GM12873 (cell line): ENCODE measurements around the gene LEMD3.

Experiments used
- TF ChIP-seq, protein P1 (sequence below): IDR thresholded peaks from 2 replicates; pipeline ENCODE4 v1.5.1; 2012; ENCODE audit warnings: low read depth, mild to moderate bottlenecking, moderate library complexity, low read length, control low read depth; ENCODE audit not compliant: insufficient read depth; ENCODE audit errors: missing control alignments

Gene LEMD3

DNA sequence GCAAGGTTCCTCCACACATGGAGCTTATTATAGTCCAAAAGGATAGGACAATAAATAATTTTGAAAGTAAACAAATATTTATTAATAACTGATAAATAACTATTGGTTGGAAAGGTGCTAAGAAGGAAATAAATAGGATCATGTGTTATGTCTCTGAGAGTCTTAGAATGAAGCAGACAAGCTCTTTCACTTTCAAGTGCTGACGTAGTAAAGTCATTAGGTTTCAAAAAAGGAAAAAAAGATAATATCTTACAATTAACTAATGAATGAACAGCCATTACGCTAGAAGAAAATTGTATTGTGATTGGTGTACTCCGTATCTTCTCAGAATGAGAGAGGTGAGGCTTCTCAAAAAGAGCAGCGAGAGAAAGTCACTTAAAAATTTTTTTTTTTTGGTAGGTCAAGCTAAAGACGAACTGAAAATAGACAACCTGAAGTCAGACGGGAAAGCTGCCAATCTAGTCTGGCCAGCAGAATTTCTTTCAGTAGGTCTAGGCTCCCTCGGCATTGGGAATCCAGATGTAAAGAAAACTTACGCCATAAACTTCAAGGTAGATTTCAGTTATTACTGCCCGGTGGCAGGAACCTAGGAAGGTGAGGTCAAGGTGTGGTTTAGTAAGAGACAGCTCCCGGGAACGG lies 583 bp upstream of the LEMD3 start:
- TF ChIP-seq, protein P1, sequence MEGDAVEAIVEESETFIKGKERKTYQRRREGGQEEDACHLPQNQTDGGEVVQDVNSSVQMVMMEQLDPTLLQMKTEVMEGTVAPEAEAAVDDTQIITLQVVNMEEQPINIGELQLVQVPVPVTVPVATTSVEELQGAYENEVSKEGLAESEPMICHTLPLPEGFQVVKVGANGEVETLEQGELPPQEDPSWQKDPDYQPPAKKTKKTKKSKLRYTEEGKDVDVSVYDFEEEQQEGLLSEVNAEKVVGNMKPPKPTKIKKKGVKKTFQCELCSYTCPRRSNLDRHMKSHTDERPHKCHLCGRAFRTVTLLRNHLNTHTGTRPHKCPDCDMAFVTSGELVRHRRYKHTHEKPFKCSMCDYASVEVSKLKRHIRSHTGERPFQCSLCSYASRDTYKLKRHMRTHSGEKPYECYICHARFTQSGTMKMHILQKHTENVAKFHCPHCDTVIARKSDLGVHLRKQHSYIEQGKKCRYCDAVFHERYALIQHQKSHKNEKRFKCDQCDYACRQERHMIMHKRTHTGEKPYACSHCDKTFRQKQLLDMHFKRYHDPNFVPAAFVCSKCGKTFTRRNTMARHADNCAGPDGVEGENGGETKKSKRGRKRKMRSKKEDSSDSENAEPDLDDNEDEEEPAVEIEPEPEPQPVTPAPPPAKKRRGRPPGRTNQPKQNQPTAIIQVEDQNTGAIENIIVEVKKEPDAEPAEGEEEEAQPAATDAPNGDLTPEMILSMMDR, result no peak

DNA sequence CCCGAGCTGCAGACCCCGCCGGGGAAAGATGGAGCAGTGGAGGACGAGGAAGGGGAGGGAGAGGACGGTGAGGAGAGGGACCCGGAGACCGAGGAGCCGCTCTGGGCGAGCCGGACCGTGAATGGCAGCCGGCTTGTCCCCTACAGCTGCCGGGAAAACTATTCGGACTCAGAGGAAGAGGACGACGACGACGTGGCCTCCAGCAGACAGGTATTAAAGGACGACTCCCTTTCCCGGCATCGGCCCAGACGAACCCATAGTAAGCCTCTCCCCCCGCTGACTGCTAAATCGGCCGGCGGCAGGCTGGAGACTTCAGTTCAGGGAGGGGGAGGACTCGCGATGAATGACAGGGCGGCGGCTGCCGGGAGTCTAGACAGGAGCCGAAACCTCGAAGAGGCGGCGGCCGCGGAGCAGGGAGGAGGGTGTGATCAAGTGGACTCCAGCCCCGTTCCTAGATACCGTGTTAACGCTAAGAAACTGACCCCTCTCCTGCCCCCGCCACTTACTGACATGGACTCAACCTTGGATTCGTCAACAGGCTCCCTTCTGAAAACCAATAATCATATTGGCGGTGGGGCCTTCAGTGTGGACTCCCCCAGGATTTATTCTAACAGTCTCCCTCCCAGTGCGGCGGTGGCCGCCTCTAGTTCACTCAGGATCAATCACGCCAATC lies 962 bp downstream of the LEMD3 start:
- TF ChIP-seq, protein P1, result no peak

DNA sequence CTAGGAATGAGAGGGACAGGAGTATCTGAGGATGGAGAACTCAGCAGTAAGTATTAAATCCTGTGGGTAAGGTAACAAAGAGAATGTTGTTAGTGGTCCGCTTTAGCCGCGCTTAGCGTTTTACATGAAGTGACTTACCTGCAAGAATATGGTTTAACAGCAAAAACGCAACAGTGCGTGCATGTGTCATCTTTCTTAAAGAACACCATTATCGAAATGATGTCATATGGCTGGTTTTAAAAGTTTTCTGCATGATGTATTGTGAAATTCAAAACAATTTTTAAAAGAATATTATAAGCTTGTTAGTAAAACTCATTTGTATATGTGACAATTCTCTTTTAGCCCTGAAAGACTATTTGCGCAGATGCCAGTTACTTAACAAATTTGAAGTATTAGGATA lies 1.7 kb downstream of the LEMD3 start:
- TF ChIP-seq, protein P1, result no peak

DNA sequence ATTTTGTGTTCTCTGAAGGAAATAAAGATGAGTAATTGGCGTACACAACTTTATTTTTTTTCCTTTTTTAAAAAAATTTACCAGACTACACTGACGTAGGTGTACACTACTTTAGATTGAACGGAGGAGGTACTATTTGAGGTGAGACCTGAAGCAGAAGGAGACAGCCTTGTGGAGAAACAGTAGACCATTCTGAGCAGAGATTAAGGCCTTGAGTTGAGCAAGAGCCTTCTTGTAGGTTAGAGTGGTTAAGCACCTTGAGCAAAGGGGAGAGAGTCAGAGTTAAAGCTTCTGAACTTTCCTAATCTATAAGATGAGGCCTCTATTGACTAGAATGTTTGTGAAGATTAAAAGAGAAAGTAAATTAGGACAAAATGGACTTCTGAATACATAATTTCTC lies 2.5 kb downstream of the LEMD3 start:
- TF ChIP-seq, protein P1, result no peak

DNA sequence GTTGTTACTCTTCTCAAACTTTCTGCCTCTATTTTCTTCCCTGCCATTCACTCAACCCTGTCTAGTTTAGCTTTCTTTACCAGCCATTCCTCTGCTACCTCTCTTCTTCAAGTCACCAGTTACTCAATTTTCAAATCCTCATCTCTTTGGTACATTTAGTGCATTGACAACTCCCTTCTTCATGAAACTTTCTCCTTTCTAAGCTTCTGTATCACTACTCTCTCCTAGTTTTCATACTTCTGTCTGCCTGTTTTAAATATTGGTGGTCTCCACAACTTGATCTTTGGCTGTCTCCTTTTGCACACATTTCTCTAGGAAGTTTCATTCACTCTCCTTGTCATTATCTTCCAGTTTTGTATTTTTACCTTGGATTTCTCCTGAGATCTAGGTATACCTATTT lies 6.0 kb downstream of the LEMD3 start:
- TF ChIP-seq, protein P1, result no peak

DNA sequence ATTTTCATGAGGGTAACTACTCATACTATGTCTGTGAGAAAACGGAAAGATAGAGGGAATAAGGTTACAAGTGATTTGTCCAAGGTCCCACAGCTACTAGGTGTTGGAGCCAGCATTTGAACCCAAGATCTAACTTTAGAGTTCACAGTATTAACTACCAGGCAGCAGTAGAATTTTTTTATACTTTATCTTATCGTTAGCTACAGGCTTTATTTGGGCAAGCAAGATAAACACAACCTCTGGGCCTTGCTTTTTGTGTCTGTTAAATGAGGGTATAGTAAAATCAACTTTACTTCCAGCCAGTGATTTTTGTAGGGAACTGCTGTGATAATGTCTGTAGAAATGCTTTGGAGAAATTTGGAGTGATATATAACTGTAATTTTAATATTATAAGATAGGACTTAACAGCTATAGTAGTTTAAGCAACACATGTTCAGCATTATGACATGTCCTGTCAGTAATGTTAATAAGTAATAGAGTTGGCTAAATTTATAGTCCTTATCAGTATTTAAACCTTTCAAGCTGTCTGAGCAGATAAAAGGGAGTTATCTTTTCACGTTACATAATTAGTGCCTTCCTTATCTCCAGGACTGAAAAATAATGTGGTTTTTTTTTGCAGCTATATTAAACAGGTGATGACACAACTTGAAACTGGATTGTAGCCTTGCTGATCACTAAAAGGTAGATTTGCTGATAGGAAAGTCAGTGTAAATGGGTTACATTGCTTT lies 12.8 kb downstream of the LEMD3 start:
- TF ChIP-seq, protein P1, result no peak

DNA sequence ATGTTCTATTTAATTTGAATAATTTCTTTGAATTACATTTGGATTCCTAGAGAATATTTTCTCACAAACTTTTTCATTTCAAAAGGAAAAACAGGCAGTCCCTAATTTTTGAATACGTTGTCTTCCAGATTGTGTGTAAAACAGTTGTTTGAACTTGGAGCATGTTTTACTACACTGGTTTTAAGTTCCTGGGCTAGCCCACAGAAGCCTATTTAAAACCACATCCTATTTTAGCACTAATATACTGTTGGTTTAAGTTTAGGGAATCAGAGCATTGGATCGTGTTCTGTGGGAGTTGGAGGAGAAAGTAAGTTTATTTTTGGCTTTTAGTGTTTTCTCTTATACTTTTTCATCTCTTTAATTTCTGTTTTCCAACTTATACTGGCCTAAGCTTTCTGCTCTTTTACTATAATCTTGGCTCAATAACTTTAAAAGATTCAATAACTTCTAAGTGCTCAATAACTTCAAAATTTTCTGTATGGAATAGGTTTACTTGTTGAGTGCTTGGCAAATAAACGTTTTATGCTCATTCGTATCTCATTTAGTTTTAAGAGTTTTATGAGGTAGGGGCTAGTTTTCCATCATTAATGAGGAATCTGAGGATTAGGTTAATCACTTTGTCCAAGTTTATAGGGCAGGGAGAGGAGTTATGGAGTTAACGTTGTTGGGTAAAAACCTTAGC lies 14.9 kb downstream of the LEMD3 start:
- TF ChIP-seq, protein P1, result no peak
